Measurements from ENCODE around the gene MAST3. TPM values are rescaled to one million over a fixed set of nuclear protein-coding genes. Genes with fewer than 3 reads are reported as not detected.

MAST3 gene
- total RNA-seq, 2 experiments from 2014 or later, result 17.4 to 20.1 TPM

DNA sequence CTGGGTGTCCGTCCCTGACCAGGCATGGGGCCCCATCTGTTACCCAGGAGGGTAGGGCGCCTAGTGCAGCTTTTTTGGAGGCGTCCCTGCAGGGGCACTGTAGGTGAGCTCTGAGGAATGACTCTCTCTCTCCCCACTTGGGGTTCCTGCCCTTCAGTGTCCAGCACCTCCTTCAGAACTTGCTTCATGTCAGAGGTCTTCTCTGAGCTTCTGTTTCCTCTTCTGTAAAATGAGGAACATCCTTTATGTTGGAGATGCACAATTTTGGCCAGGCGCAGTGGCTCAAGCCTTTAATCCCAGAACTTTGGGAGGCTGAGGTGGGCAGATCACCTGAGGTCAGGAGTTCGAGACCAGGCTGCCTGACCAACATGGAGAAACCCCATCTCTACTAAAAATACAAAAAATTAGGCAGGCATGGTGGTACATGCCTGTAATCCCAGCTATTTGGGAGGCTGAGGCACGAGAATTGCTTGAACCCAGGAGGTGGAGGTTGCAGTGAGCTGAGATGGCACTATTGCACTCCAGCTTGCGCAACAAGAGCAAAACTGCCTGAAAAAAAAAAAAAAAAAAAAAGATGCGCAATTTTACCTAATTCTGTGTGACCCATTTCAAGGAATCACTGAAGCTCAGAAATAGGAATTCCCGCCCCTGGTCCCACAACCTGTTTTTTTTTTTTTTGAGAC is 40.2 kb downstream of the MAST3 start:
- no peak for ATAC-seq
- Mint-ChIP-seq H3K4me3 (no peak overlapping the region), H3K9me3 (ENCODE audit: low read depth) (no peaks in the 10 kb centered on the region), H3K27ac (no peak overlapping the region), H3K27me3 (no peaks in the 10 kb centered on the region), H3K4me1 (no peaks in the 10 kb centered on the region), H3K36me3 (ENCODE audit: low read depth) (peaks cover 30% of the 10 kb centered on the region)
- CTCF ChIA-PET, result interaction anchor here (0.7 to 1.0 kb wide), 2 partner anchors 114 to 184 kb away, joined by 3 to 4 read pairs; no protein-coding TSS in a partner anchor
- no peak for DNase-seq
- POLR2A ChIA-PET, result interaction anchor here (0.6 to 0.7 kb wide), 2 partner anchors 440 to 782 kb away, joined by 3 to 5 read pairs; partner anchors contain the start of gene DDX49
- intact Hi-C loops (cut with DNase I, micrococcal nuclease), result no loop called here

DNA sequence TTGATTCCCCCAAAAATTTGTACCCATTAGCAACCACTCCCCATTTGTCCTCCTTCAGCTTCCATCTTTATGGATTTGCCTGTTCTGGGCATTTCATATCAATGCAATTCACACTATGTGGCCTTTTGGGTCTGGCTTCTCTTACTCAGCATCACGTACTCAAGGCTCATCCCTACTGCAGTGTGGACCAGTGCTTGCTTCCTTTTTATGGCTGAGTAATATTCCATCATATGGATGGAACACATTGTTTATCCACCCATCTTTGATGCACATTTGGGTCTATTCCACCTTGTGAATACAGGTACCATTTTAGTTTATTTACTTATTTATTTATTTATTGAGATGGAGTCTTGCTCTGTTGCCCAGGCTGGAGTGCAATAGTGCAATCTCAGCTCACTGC is 42.9 kb downstream of the MAST3 start:
- ChIA-PET POLR2A (no interaction called here), CTCF (no interaction called here)
- Mint-ChIP-seq H3K36me3 (ENCODE audit: low read depth) (peaks cover 34% of the 10 kb centered on the region), H3K4me3 (no peak overlapping the region), H3K27me3 (no peaks in the 10 kb centered on the region), H3K4me1 (no peaks in the 10 kb centered on the region), H3K9me3 (ENCODE audit: low read depth) (no peaks in the 10 kb centered on the region), H3K27ac (no peak overlapping the region)
- ATAC-seq (no peak), DNase-seq (no peak)
- intact Hi-C loops (cut with DNase I, micrococcal nuclease), result no loop called here

DNA sequence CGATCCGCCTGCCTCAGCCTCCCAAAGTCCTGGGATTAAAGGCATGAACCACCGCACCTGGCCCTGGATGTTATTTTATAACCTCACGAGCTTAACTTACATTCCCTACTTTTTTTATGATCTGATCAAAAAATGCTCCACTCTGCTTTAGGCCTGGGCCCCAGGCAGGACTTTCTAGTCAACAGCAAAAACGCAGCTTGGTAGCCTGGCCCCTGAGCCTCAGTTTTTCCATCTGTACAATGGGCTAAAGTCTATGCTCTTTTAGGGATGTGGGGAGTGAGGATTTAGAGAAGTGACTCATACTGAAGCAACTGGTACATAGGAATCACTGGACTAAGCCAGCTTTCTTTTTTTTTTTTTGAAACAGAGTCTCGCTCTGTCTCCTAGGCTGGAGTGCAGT is 43.5 kb downstream of the MAST3 start:
- Mint-ChIP-seq H3K4me1 (no peaks in the 10 kb centered on the region), H3K27ac (no peak overlapping the region), H3K4me3 (no peak overlapping the region), H3K27me3 (no peaks in the 10 kb centered on the region), H3K36me3 (ENCODE audit: low read depth) (peaks cover 30% of the 10 kb centered on the region), H3K9me3 (ENCODE audit: low read depth) (no peaks in the 10 kb centered on the region)
- no peak for DNase-seq
- intact Hi-C loops (cut with DNase I, micrococcal nuclease), result no loop called here
- ChIA-PET POLR2A (no interaction called here), CTCF (interaction anchor here (0.6 to 0.7 kb wide), 4 partner anchors 33 to 76 kb away, joined by 3 to 4 read pairs (median 3); no protein-coding TSS in a partner anchor)
- ATAC-seq, result no peak

DNA sequence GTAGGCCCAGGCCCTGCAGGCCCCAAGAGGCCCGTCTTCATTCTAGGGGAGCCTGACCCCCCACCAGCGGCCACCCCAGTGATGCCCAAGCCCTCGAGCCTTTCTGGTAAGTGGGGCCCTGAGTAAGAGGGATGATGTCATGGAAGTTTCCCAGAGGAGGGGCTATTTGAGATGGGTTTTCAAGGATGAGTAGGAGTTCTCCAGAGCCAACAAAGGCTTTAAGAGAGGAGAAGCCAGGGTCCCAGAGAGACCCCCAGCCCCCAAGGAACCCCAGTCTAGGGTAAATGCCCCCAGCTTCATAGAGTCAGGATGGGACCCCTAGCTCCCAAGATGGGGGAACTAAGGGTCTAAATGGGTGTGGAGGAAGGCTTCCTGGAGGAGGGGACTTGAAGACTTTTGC is 46.3 kb downstream of the MAST3 start:
- H3K36me3 Mint-ChIP-seq (ENCODE audit: low read depth), result peaks cover 29% of the 10 kb centered on the region
- H3K4me1 Mint-ChIP-seq, result no peaks in the 10 kb centered on the region
- H3K4me3 Mint-ChIP-seq, result no peak overlapping the region
- CTCF ChIA-PET, result no interaction called here
- DNase-seq (no peak), ATAC-seq (no peak)
- POLR2A ChIA-PET, result no interaction called here
- intact Hi-C loops (cut with DNase I, micrococcal nuclease), result no loop called here
- no peak overlapping the region for H3K27ac Mint-ChIP-seq
- no peaks in the 10 kb centered on the region for H3K27me3 Mint-ChIP-seq
- H3K9me3 Mint-ChIP-seq (ENCODE audit: low read depth), result no peaks in the 10 kb centered on the region

DNA sequence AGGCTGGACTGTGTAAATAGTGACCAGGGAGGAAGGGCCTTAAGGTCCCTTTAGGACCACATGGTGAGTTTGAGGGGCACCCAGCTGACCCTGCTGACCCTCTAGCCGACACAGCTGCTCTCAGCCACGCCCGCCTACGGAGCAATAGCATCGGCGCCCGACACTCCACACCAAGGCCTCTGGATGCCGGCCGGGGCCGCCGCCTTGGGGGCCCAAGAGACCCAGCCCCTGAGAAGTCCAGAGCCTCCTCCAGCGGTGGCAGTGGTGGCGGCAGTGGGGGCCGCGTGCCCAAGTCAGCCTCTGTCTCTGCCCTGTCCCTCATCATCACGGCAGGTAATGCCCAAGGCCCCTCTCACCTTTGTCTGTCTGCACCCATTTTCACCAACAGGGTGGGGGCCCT is 46.8 kb downstream of the MAST3 start:
- no peak for ATAC-seq
- no peak for DNase-seq
- CTCF ChIA-PET, result no interaction called here
- H3K9me3 Mint-ChIP-seq (ENCODE audit: low read depth), result no peaks in the 10 kb centered on the region
- POLR2A ChIA-PET, result no interaction called here
- H3K27ac Mint-ChIP-seq, result no peak overlapping the region
- H3K36me3 Mint-ChIP-seq (ENCODE audit: low read depth), result peaks cover 26% of the 10 kb centered on the region
- H3K27me3 Mint-ChIP-seq, result no peaks in the 10 kb centered on the region
- no peak overlapping the region for H3K4me3 Mint-ChIP-seq
- H3K4me1 Mint-ChIP-seq, result no peaks in the 10 kb centered on the region
- intact Hi-C loops (cut with DNase I, micrococcal nuclease), result no loop called here

DNA sequence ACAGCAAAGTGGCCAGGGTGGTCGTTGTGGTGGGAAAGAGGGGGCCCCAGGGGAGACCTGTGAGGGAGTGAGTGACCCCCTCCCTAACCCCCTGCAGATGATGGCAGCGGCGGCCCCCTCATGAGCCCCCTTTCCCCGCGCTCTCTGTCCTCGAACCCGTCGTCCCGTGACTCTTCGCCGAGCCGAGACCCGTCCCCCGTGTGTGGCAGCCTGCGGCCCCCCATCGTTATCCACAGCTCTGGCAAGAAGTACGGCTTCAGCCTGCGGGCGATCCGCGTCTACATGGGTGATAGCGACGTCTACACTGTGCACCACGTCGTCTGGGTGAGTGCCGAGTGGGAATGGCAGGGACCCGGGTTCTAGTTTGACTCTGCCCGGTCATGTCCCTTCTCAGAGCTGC is 47.3 kb downstream of the MAST3 start:
- H3K4me3 Mint-ChIP-seq, result no peak overlapping the region
- H3K27me3 Mint-ChIP-seq, result no peaks in the 10 kb centered on the region
- POLR2A ChIA-PET, result no interaction called here
- H3K27ac Mint-ChIP-seq, result no peak overlapping the region
- ATAC-seq (no peak), DNase-seq (no peak)
- no peaks in the 10 kb centered on the region for H3K9me3 Mint-ChIP-seq (ENCODE audit: low read depth)
- CTCF ChIA-PET, result no interaction called here
- H3K4me1 Mint-ChIP-seq, result no peaks in the 10 kb centered on the region
- peaks cover 26% of the 10 kb centered on the region for H3K36me3 Mint-ChIP-seq (ENCODE audit: low read depth)
- intact Hi-C loops (cut with DNase I, micrococcal nuclease), result no loop called here

DNA sequence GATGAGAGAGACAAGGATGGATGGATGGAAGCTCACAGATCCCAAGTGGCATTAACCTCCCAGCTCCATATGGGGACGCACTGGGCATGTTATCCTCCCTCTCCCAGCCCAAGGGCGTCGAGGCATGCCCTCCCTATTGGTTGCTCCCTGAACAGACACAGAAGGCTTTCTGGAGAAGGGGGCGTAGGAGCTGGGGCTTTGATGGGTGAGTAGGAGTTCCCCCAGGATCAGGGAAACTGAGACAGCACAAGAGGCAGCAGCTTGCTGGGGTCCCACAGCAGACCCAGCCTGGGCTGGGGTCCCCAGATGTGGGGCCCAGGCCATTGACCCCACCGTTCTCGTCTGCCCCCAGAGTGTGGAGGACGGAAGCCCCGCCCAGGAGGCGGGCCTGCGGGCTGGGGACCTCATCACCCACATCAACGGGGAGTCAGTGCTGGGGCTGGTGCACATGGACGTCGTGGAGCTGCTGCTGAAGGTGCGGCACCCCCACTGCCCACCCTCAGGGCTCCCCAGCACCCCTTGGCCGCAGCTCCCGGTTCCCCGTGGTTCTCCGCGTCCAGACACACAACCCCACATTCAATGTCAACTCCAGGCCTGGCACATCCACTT is 47.9 kb downstream of the MAST3 start:
- H3K27ac Mint-ChIP-seq, result no peak overlapping the region
- H3K27me3 Mint-ChIP-seq, result no peaks in the 10 kb centered on the region
- no peak overlapping the region for H3K4me3 Mint-ChIP-seq
- CTCF ChIA-PET, result interaction anchor here (0.6 kb wide), 2 partner anchors 34 to 496 kb away, joined by 3 to 6 read pairs; no protein-coding TSS in a partner anchor
- H3K9me3 Mint-ChIP-seq (ENCODE audit: low read depth), result no peaks in the 10 kb centered on the region
- intact Hi-C loops (cut with DNase I, micrococcal nuclease), result no loop called here
- DNase-seq, result no peak
- POLR2A ChIA-PET, result interaction anchor here (0.8 kb wide), 1 partner anchor 133 kb away, joined by 3 read pairs; no protein-coding TSS in a partner anchor
- H3K4me1 Mint-ChIP-seq, result no peaks in the 10 kb centered on the region
- ATAC-seq, result no peak
- H3K36me3 Mint-ChIP-seq (ENCODE audit: low read depth), result peaks cover 23% of the 10 kb centered on the region

DNA sequence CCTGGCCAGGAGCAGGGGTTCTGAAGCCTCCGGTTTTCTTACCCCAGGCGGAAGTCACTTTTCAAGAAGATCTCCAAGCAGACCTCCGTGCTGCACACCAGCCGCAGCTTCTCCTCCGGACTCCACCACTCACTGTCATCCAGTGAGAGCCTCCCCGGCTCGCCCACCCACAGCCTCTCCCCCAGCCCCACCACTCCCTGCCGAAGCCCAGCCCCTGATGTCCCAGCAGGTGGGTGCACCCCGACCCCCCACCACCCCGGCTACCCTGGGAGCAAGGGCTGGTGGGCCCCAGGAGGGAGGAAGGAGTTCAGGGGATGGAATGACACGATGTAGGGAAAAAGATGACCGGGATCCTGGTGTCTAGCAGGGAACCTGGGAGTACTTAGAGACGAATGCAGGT is 49.8 kb downstream of the MAST3 start:
- CTCF ChIA-PET, result no interaction called here
- H3K4me3 Mint-ChIP-seq, result no peak overlapping the region
- DNase-seq (no peak), ATAC-seq (no peak)
- peaks cover 8% of the 10 kb centered on the region for H3K4me1 Mint-ChIP-seq
- H3K27ac Mint-ChIP-seq, result no peak overlapping the region
- intact Hi-C loops (cut with DNase I, micrococcal nuclease), result no loop called here
- POLR2A ChIA-PET, result no interaction called here
- H3K27me3 Mint-ChIP-seq, result no peaks in the 10 kb centered on the region
- no peaks in the 10 kb centered on the region for H3K9me3 Mint-ChIP-seq (ENCODE audit: low read depth)
- H3K36me3 Mint-ChIP-seq (ENCODE audit: low read depth), result peaks cover 20% of the 10 kb centered on the region

DNA sequence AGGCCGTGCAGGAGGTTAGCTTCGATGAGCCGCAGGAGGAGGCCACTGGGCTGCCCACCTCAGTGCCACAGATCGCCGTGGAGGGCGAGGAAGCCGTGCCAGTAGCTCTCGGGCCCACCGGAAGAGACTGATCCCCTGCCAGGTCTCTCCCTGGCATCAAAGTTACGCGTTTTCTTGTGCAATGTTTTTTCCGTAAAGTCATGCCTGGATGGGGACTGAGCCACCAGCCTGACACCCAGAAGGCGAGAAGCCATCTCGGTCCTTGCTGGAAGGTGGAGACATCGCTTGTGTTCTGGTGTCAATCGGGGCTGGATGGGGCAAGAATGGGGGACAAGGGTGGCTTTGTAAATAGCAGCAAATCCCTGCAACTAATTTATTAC is 52.0 kb downstream of the MAST3 start:
- intact Hi-C loops (cut with DNase I, micrococcal nuclease), result no loop called here
- Mint-ChIP-seq H3K4me3 (no peak overlapping the region), H3K9me3 (ENCODE audit: low read depth) (no peaks in the 10 kb centered on the region), H3K36me3 (ENCODE audit: low read depth) (peaks cover 17% of the 10 kb centered on the region), H3K4me1 (peaks cover 17% of the 10 kb centered on the region), H3K27ac (no peak overlapping the region), H3K27me3 (no peaks in the 10 kb centered on the region)
- POLR2A ChIA-PET, result interaction anchor here (0.6 kb wide), 1 partner anchor 243 kb away, joined by 3 read pairs; no protein-coding TSS in a partner anchor
- DNase-seq (no peak), ATAC-seq (no peak)
- CTCF ChIA-PET, result interaction anchor here (0.5 kb wide), 1 partner anchor 30 kb away, joined by 3 read pairs; no protein-coding TSS in a partner anchor

DNA sequence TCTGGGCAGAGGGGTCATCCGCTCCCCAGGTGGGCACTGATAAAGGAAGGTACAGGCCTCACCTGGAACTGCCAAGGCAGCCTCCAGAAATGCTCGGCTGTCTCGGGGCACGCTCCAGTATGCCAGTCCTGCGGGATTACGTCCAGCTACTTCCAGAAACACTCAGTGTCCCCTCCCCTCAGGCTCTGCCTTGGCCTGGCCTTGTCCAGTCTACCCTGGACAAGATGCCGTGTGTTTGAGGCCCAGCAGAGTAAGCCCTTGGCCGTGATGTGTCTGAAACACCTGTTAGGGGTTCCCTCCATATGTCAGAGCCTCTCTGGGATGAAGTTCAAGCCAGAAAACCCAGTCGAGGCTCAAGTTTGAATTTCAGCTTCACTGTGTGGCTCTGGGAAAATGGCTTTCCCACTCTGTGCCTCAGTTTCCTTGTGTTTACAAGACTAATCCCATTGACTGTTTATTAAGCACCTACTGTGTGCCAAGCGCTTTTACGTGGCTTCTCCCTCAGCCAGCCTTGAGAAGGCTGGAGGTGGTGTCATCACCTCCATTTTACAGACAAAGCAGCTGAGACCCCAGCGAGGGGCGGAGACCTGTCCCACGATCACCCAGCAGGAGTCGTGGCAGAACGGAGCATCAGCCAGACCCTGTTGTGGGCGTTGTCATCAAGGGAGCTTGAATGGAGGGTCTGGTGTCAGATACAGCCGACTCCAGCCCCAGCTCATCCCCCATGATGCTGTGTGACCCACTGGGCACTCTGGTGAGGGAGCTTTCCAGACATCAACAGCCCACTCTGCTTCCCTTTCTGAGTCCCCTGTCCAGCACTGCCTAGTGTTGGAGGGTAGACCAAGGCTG is 53.4 kb downstream of the MAST3 start:
- DNase-seq (no peak), ATAC-seq (no peak)
- Mint-ChIP-seq H3K27me3 (no peaks in the 10 kb centered on the region), H3K27ac (peak overlapping the region; percentile 98), H3K9me3 (ENCODE audit: low read depth) (no peaks in the 10 kb centered on the region), H3K36me3 (ENCODE audit: low read depth) (peaks cover 9% of the 10 kb centered on the region), H3K4me3 (peak overlapping the region; percentile 84), H3K4me1 (peaks cover 19% of the 10 kb centered on the region)
- ChIA-PET POLR2A (interaction anchor here (0.8 kb wide), 1 partner anchor 9 kb away, joined by 5 read pairs; no protein-coding TSS in a partner anchor), CTCF (interaction anchor here (0.6 to 2.0 kb wide), 13 partner anchors 10 to 795 kb away, joined by 3 to 8 read pairs (median 4); partner anchors contain the start of genes CCDC124 and SLC5A5)
- intact Hi-C loops (cut with DNase I, micrococcal nuclease), result loop anchor here (5.0 to 10.0 kb wide), 2 partner anchors 146 to 639 kb away; partner anchors contain the start of genes ARRDC2 (in 1 of the 2) and PGLS (in 1 of the 2)

DNA sequence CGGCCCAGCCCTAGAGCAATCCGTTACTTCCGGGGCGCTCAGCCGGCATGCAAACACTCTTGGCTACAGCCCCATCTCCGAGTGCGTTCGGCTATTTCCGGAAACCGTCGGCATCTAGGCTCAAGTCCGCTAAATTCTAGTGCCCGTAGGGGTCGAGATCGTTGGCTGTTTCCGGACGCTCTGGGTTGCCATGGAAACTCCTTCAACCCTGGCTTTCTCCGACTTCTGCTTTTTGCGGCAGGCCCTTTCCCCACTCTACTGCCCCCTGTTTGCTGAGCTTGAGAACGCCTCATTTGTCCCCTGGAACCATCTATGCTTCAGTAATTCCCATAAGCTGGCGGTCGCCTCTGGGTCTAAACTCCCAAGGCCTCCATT is 54.9 kb downstream of the MAST3 start:
- Mint-ChIP-seq H3K27ac (peak overlapping the region; percentile 98), H3K9me3 (ENCODE audit: low read depth) (no peaks in the 10 kb centered on the region), H3K4me1 (peaks cover 23% of the 10 kb centered on the region), H3K4me3 (peak overlapping the region; percentile 84), H3K36me3 (ENCODE audit: low read depth) (peaks cover 2% of the 10 kb centered on the region), H3K27me3 (no peaks in the 10 kb centered on the region)
- intact Hi-C loops (cut with DNase I, micrococcal nuclease), result loop anchor here (1.0 to 10.0 kb wide), 14 partner anchors 16 to 640 kb away; partner anchors contain the start of genes ARRDC2 (in 1 of the 2), KXD1 (in 1 of the 2), LSM4 (in 1 of the 2) and PGLS (in 1 of the 2)
- CTCF ChIA-PET, result interaction anchor here (0.6 to 2.0 kb wide), 12 partner anchors 11 to 1212 kb away, joined by 3 to 8 read pairs (median 4); partner anchors contain the start of gene SLC5A5
- DNase-seq, result peak; percentile 100
- ATAC-seq, result peak; percentile 79
- POLR2A ChIA-PET, result interaction anchor here (0.6 to 1.1 kb wide), 5 partner anchors 23 to 283 kb away, joined by 3 read pairs; partner anchors contain the start of gene CCDC124
